ENCODE results near the gene MRFAP1. TPM values are rescaled to one million over a fixed set of nuclear protein-coding genes. Genes with fewer than 3 reads are reported as not detected.

Gene MRFAP1
- total and polyA plus RNA-seq, 8 donors: 256 to 399 (median 370) TPM

DNA sequence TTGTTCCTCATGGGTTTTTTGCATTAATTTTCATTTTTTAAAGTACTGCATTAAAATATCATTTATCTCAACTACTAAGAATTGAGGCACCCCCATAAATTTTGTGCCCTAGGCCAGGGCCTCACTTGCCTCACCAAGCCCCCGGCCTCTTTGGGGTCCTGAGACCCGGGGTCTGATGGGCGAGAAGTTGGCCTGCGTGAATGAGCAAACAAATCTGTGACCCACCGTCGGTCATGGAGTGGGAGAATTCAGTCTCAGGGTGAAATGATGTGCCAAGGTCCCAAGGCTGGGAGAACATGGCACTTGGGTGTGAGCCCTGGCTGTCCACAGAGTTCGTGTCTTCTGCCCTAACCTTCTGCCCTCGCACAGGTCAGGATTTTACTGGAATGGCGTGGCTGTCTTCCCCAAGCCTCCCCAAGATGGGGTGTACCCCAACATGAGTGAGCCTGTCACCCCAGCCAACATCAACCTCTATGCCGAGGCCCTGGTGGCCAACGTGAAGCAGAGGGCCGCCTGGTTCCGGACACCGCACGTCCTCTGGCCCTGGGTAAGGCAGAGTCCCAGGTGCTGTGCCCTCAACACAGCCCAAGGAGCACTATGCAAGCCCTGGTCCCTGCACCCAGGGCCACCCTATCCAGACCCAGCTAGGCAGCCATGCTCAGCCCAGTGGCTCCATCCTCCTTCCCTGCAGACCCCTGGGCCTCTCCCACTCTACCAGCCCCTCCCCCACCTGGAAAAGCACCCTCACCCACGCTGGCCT lies 47.5 kb upstream of the MRFAP1 start:
- Histone ChIP-seq H3K36me3 (peaks cover 0 to 86% of the 10 kb centered on the region in 2 donors), H3K27ac (no peak overlapping the region), H3K9me3 (no peaks in the 10 kb centered on the region), H3K4me3 (no peak overlapping the region), H3K27me3 (no peaks in the 10 kb centered on the region), H3K4me1 (no peaks in the 10 kb centered on the region)
- no peak for ATAC-seq
- no peak for DNase-seq
- intact Hi-C loops (cut with DNase I): no loop called here
- TF ChIP-seq CTCF (IDR thresholded peaks at IDR 0.05): no peak

- no peaks in the 10 kb centered on the region for H3K27me3 ChIP-seq
- no peak for ATAC-seq
Measured at GRCh38 chr4:6594341-6594740, 46.1 kb upstream of the MRFAP1 start.

DNA sequence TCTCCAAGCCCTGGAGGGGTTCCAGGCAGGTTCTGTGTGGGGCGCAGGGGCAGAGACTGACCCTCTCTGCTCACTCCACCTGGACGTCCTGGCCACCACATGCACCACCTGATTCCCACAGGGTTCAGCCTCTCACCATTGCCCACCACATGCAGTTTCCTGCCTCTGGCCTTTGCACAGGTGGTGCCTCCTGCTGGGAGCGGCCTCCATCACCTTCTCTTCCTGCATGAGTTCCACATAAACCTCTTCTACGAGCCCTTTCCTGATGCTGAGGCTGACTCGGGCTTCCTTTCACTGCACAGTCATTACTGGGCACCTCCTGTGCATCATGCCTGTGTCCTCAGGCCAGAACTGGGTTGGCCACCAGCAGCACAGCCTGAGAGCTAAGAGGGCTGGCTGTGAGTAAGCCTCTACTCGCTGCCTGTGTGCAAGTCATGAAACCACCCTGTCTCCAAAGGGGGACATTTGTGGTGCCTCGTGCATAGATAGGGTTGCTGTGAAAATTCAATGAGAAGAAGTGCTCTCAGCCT lies 45.6 kb upstream of the MRFAP1 start:
- DNase-seq: no peak
- intact Hi-C loops (cut with DNase I): no loop called here
- Histone ChIP-seq H3K27me3 (no peaks in the 10 kb centered on the region), H3K27ac (no peak overlapping the region), H3K36me3 (peaks cover 0 to 85% of the 10 kb centered on the region in 2 donors), H3K4me3 (no peak overlapping the region), H3K9me3 (no peaks in the 10 kb centered on the region), H3K4me1 (no peaks in the 10 kb centered on the region)
- TF ChIP-seq CTCF (IDR thresholded peaks at IDR 0.05): no peak
- no peak for ATAC-seq

More at GRCh38 chr4:6594341-6594740, 46.1 kb upstream of the MRFAP1 start:
- no peak for TF ChIP-seq CTCF (IDR thresholded peaks at IDR 0.05)
- no peak for DNase-seq
- intact Hi-C loops (cut with DNase I): no loop called here
- Histone ChIP-seq H3K4me3 (no peak overlapping the region), H3K36me3 (peaks cover 0 to 87% of the 10 kb centered on the region in 2 donors), H3K9me3 (no peaks in the 10 kb centered on the region), H3K27ac (no peak overlapping the region), H3K4me1 (no peaks in the 10 kb centered on the region)

- peaks cover 0 to 85% of the 10 kb centered on the region in 2 donors for H3K36me3 ChIP-seq
- H3K27me3 ChIP-seq: no peaks in the 10 kb centered on the region
- intact Hi-C loops (cut with DNase I): no loop called here
- no peaks in the 10 kb centered on the region for H3K9me3 ChIP-seq
- ATAC-seq: no peak
- DNase-seq: no peak
- no peak overlapping the region for H3K4me3 ChIP-seq
- no peaks in the 10 kb centered on the region for H3K4me1 ChIP-seq
- no peak overlapping the region for H3K27ac ChIP-seq
- no peak for TF ChIP-seq CTCF (IDR thresholded peaks at IDR 0.05)
Measured at GRCh38 chr4:6595897-6596537, 44.5 kb upstream of the MRFAP1 start.

DNA sequence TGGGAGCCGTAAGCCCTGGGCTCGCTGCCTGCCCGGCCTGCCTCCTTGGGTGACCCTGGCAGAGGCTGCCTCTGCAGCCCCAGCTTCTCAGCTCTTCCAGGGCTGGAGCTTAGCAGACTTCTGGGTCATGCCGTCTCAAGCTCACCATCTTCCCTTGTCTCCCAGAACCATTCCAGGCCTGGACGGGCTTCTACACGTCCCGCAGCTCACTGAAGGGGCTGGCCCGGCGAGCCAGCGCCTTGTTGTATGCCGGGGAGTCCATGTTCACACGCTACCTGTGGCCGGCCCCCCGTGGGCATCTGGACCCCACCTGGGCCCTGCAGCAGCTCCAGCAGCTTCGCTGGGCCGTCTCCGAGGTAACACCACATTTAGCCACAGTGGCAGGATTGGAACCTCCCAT lies 43.5 kb upstream of the MRFAP1 start:
- no peaks in the 10 kb centered on the region for H3K27me3 ChIP-seq
- TF ChIP-seq CTCF (IDR thresholded peaks at IDR 0.05): no peak
- no peaks in the 10 kb centered on the region for H3K4me1 ChIP-seq
- H3K4me3 ChIP-seq: no peak overlapping the region
- peaks cover 0 to 85% of the 10 kb centered on the region in 2 donors for H3K36me3 ChIP-seq
- ATAC-seq: no peak
- no peak for DNase-seq
- no peak overlapping the region for H3K27ac ChIP-seq
- intact Hi-C loops (cut with DNase I): no loop called here
- H3K9me3 ChIP-seq: no peaks in the 10 kb centered on the region
